Measurements from ENCODE around the gene RASSF9.

- TF ChIP-seq CTCF (IDR thresholded peaks at IDR 0.05 in 4 of 5, conservative IDR thresholded peaks at IDR 0.05 in 1 of 5): no peak
- TF ChIP-seq POLR2A (IDR thresholded peaks at IDR 0.05): no peak
These were observed 31.5 kb downstream of the RASSF9 start for GRCh38 chr12:85804663-85805062.
